Endodermal cell (in vitro differentiated cells): ENCODE measurements around the gene NCKAP5. TPM values are rescaled to one million over a fixed set of nuclear protein-coding genes. Genes with fewer than 3 reads are reported as not detected.

Source experiments
- DNase-seq: peaks from one replicate; pipeline ENCODE4 v3.0.0-alpha.2; 2017
- H3K27ac ChIP-seq: 2 replicates; pipeline ENCODE4 v1.5.1; 2013; ENCODE audit warnings: mild to moderate bottlenecking, low read depth, low read length, moderate library complexity
- H3K27me3 ChIP-seq: 2 replicates; pipeline ENCODE4 v1.6.1; 2013; ENCODE audit warnings: mild to moderate bottlenecking, low read length, moderate library complexity; ENCODE audit not compliant: insufficient read depth, control insufficient read depth, poor library complexity, severe bottlenecking
- H3K36me3 ChIP-seq: 2 replicates; pipeline ENCODE4 v1.7.0; 2013; ENCODE audit warnings: mild to moderate bottlenecking, low read length, moderate library complexity; ENCODE audit not compliant: control insufficient read depth, insufficient read depth
- H3K4me1 ChIP-seq: one replicate; pipeline ENCODE4 v1.7.0; 2013; ENCODE audit warnings: low read length; ENCODE audit not compliant: control insufficient read depth, insufficient read depth
- H3K4me3 ChIP-seq: 2 replicates; pipeline ENCODE4 v1.5.1; 2013; ENCODE audit warnings: mild to moderate bottlenecking, low read length, moderate library complexity
- H3K9ac ChIP-seq: 2 replicates; pipeline ENCODE4 v1.6.1; 2013; ENCODE audit warnings: mild to moderate bottlenecking, low read length, moderate library complexity; ENCODE audit not compliant: poor library complexity, severe bottlenecking; ENCODE audit errors: extremely low read depth
- H3K9me3 ChIP-seq: 2 replicates; pipeline ENCODE4 v1.6.1; 2013; ENCODE audit warnings: mild to moderate bottlenecking, low read length, moderate library complexity; ENCODE audit not compliant: control insufficient read depth
- H3K27ac Mint-ChIP-seq: 2 replicates; pipeline ENCODE4 v1.8.0; 2020; ENCODE audit warnings: mixed read lengths
- H3K27me3 Mint-ChIP-seq: 2 replicates; pipeline ENCODE4 v1.8.0; 2021; ENCODE audit warnings: mild to moderate bottlenecking, mixed read lengths; ENCODE audit not compliant: insufficient read depth
- H3K36me3 Mint-ChIP-seq: 2 replicates; pipeline ENCODE4 v1.8.0; 2020; ENCODE audit warnings: low read depth, mixed read lengths
- H3K4me1 Mint-ChIP-seq: 2 replicates; pipeline ENCODE4 v1.8.0; 2020; ENCODE audit warnings: mixed read lengths
- H3K4me3 Mint-ChIP-seq: 2 replicates; pipeline ENCODE4 v1.8.0; 2020; ENCODE audit warnings: mild to moderate bottlenecking, moderate library complexity, mixed read lengths
- H3K9me3 Mint-ChIP-seq: 2 replicates; pipeline ENCODE4 v1.8.0; 2020; ENCODE audit warnings: mild to moderate bottlenecking, mixed read lengths
- CTCF ChIP-seq: fragments of 200-600 bp; sonication (generic); conservative IDR thresholded peaks from 2 replicates; pipeline ENCODE4 v1.5.0; 2021; ENCODE audit warnings: antibody characterized with exemption, mild to moderate bottlenecking
- WGBS, 2 experiments: methylation state at CpG; one replicate each; pipeline versions ENCODE4 v1.1.5 to v1.1.7; 2013; ENCODE audit warnings: missing lambda C conversion rate in 2 of 2, mixed read lengths in 1 of 2; ENCODE audit not compliant: insufficient coverage in 1 of 2, insufficient read length in 1 of 2; 5-methylcytosine and 5-hydroxymethylcytosine counted together
- total RNA-seq, 2 donors: library from RNA; stranded (reverse); fragmentation: NEBNext Ultra II Directional in 1 of 2; extraction: Animal tissue kit (Norgen Biotek cat#: 25700) in 1 of 2; gene quantifications; 2 replicates in 1 of 2; 3 replicates in 1 of 2; pipeline ENCODE4 v1.2.1, GENCODE V29; 2021

NCKAP5 gene
- total RNA-seq, 2 donors from 2014 or later = 0.58 to 0.92 TPM

- H3K4me3 ChIP-seq = no peak overlapping the region
- Mint-ChIP-seq H3K27ac (no peak overlapping the region), H3K4me1 (peaks cover 45% of the 10 kb centered on the region), H3K9me3 (no peaks in the 10 kb centered on the region), H3K4me3 (no peak overlapping the region), H3K36me3 (no peaks in the 10 kb centered on the region), H3K27me3 (peaks cover 53% of the 10 kb centered on the region)
- DNase-seq = peak; percentile 84
- WGBS, 2 experiments = 48 to 100% methylated on average over 3 to 5 of the region's 6 CpGs
- peaks cover 69% of the 10 kb centered on the region for H3K27me3 ChIP-seq
- H3K9me3 ChIP-seq = no peaks in the 10 kb centered on the region
- peaks cover 6% of the 10 kb centered on the region for H3K4me1 ChIP-seq
- H3K9ac ChIP-seq = no peak overlapping the region
- H3K36me3 ChIP-seq = no peaks in the 10 kb centered on the region
- H3K27ac ChIP-seq = no peak overlapping the region
- TF ChIP-seq CTCF = no peak
Measured at GRCh38 chr2:133571249-133571648, 3.0 kb upstream of the NCKAP5 start.

GRCh38 chr2:133570542-133570941, 2.3 kb upstream of the NCKAP5 start:
- Histone ChIP-seq H3K9me3 (no peaks in the 10 kb centered on the region), H3K27ac (no peak overlapping the region)
- H3K4me3 Mint-ChIP-seq = no peak overlapping the region

GRCh38 chr2:133569286-133569830, 1.1 kb upstream of the NCKAP5 start:
- peaks cover 45% of the 10 kb centered on the region for H3K4me1 Mint-ChIP-seq
- H3K27ac Mint-ChIP-seq = no peak overlapping the region
- H3K4me3 Mint-ChIP-seq = no peak overlapping the region
- WGBS, 2 experiments = 71 to 97% methylated on average over 3 of the region's 4 CpGs
- no peaks in the 10 kb centered on the region for H3K9me3 ChIP-seq
- H3K9me3 Mint-ChIP-seq = no peaks in the 10 kb centered on the region
- H3K36me3 Mint-ChIP-seq = no peaks in the 10 kb centered on the region
- no peak overlapping the region for H3K27ac ChIP-seq
- H3K27me3 ChIP-seq = peaks cover 84% of the 10 kb centered on the region
- H3K9ac ChIP-seq = no peak overlapping the region
- TF ChIP-seq CTCF = no peak
- H3K4me1 ChIP-seq = peaks cover 6% of the 10 kb centered on the region
- no peak overlapping the region for H3K4me3 ChIP-seq
- H3K36me3 ChIP-seq = no peaks in the 10 kb centered on the region
- peaks cover 71% of the 10 kb centered on the region for H3K27me3 Mint-ChIP-seq
- DNase-seq = no peak

More at GRCh38 chr2:133570542-133570941, 2.3 kb upstream of the NCKAP5 start:
- Mint-ChIP-seq H3K27me3 (peaks cover 59% of the 10 kb centered on the region), H3K4me1 (peaks cover 45% of the 10 kb centered on the region), H3K9me3 (no peaks in the 10 kb centered on the region), H3K36me3 (no peaks in the 10 kb centered on the region), H3K27ac (no peak overlapping the region)
- Histone ChIP-seq H3K36me3 (no peaks in the 10 kb centered on the region), H3K4me3 (no peak overlapping the region), H3K27me3 (peaks cover 76% of the 10 kb centered on the region), H3K4me1 (peaks cover 6% of the 10 kb centered on the region), H3K9ac (no peak overlapping the region)
- 89 to 92% methylated on average over 4 to 5 of the region's 5 CpGs for WGBS, 2 experiments
- no peak for TF ChIP-seq CTCF
- DNase-seq = peak; percentile 55
